NOMO-1 (cell line): ENCODE measurements around the gene TTC7B.
A peak's percentile ranks its signal among the peaks of the same experiment; 100 is the strongest.

Experiments
- DNase-seq, 2 experiments: peaks; one replicate each; lab custom pipeline; 2025; ENCODE audit not compliant: unreplicated experiment in 2 of 2; lab: John Stamatoyannopoulos, UW

TTC7B gene

GRCh38 chr14:90805662-90806540, 10.3 kb downstream of the TTC7B start:
- DNase-seq, result no peak

- DNase-seq, result no peak
Observed at GRCh38 chr14:90805084-90805391, 11.2 kb downstream of the TTC7B start.

GRCh38 chr14:90804292-90805083, 11.7 kb downstream of the TTC7B start:
- no peak for DNase-seq

GRCh38 chr14:90803249-90803648, 13.0 kb downstream of the TTC7B start:
- DNase-seq, result no peak

DNA sequence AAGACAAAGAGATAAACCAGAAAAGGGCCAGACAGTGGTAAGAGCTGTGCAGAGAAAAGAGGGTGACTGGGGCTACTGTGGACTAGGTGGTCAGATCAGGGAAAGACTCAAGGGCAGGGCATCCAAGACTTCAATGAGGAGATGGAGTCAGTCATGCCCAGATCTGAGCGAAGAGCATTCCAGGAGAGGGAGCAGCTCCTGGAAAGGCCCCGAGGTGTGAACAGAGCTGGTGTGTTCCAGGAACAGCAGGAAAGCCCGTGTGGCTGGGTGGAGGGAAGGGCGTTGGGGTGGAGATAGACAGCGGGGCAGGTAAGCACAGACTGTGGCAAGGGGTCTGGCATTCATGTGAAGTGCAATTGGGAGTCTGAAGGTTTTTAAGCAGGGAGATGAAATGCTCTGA, 16.8 kb downstream of the TTC7B start:
- no peak for DNase-seq

- no peak for DNase-seq
Observed at GRCh38 chr14:90797919-90798318, 18.3 kb downstream of the TTC7B start.

- DNase-seq, result no peak
Observed at GRCh38 chr14:90797451-90797850, 18.8 kb downstream of the TTC7B start.

GRCh38 chr14:90796329-90796728, 19.9 kb downstream of the TTC7B start:
- peak in 1 of 2 experiments; percentile 29 for DNase-seq

GRCh38 chr14:90795744-90796143, 20.5 kb downstream of the TTC7B start:
- DNase-seq, result no peak

GRCh38 chr14:90791486-90791885, 24.7 kb downstream of the TTC7B start:
- no peak for DNase-seq

DNA sequence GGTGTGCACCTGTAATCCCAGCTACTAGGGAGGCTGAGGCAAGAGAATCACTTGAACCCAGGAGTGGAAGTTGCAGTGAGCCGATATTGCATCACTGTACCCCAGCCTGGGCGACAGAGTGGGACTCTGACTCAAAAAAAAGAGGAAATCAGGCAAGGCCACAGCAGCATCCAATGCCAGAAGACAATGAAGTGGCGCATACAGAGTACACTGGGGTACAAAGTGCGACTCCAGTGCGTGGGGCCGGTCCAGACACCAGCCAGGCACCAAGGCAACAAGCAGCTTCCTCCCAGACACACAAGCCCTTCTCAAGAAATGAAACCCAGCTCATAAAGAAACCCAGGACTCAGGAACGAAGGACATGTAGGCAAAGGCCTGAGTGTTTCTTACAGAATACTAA, 28.2 kb downstream of the TTC7B start:
- peak; percentile 76 to 78 for DNase-seq

DNA sequence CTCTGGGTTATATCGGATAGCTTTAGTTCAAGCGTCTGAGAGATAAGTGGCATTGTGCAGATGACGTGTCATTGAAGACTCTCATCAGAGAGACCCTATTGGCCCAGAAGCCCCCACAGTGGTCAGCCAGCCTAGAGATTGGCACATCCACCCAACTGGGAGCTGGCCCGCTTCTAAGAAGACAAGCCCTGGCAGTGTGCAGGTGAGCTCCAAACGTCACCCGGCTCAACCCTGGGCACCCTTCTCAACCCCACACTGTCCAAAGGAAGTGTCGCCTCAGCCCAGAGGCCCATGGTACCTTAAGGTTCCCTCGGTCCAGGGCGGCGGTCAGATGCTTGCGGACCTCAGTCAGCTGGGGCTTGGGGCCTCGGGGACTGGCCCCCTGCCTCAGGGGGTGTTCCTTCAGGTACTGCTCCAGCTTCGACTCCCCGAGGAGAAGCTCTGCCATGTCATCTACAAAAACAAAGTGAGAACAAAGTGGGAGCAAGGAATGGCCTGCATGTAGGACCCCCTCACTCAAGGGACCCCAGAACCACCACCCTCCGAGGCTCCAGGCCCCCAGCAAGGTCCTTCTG, 30.3 kb downstream of the TTC7B start:
- no peak for DNase-seq

- DNase-seq, result no peak
Observed at GRCh38 chr14:90785471-90785870, 30.8 kb downstream of the TTC7B start.

DNA sequence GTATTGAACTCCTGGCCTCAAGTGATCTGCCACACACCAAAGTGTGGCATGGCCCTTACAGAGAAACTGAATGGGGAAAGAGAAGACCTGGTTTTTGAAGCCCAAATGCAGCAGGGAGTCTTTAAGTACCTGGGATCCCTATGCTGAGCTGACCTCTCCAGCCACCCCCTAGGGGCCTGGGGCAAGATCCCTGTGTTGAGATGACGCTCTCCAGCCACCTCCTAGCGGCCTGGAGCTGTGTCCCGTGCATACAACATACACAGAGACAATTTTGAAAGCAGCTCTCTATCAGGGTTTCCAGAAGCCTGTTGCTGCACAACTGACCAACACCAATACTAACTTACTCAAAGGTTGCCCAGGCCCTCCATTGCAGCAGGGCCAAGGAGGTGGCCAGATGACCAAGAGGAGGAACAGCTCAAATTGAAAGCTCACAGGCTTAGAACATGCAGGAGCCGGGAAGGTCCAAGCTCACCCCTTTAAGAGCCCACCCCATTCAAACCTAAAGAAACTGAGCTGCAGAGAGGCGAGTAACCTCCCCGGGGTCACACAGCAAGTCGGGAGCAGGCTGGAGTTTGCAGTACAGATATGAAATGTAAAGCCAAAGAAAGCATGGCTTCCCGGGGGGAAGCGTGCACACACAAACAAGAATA, 31.5 kb downstream of the TTC7B start:
- DNase-seq, result no peak

DNA sequence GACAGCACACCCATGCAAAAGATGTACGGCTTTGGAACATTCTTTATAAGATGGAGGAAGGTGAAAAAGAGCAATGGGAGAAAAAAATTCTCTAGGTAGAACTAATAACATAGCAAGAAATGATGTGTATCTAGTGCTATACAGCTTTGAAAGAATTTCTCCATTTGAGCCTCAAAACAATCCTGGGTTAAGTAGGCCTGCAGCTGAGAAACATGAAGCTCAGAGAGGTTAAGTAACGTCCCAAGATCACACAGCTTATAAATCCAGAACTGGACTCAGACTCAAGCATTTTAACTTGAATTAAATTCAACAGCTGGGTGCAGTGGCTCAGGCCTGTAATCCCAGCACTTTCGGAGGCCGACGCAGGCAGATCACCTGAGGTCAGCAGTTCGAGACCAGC, 32.9 kb downstream of the TTC7B start:
- no peak for DNase-seq

DNA sequence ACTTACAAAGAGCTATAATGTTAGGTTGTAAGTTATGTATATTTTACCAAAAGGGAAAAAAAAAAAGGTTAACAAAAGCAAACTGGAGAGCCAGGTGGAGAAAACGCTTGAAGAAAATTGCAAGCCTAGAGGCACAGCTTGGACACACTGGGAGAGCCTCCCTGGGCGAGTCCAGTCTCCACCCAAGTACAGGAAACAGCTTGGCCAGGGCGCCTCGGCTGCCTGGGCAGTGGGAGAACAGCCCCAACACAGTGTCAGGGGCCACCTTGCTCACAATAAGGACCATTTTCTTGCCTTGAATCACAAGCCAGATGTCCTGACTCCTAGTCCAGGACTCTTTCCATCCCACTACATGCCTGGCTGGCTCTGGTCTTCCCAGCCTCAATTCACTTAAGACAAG, 33.3 kb downstream of the TTC7B start:
- no peak for DNase-seq

GRCh38 chr14:90781876-90782275, 34.4 kb downstream of the TTC7B start:
- DNase-seq, result no peak

GRCh38 chr14:90781344-90781761, 34.9 kb downstream of the TTC7B start:
- DNase-seq, result no peak

- no peak for DNase-seq
Observed at GRCh38 chr14:90780519-90780918, 35.7 kb downstream of the TTC7B start.

GRCh38 chr14:90778571-90779255, 37.5 kb downstream of the TTC7B start:
- DNase-seq, result no peak
